ENCODE results near the gene APLF.
"Not testable (repeated sequence)": the region's sequence is repeated elsewhere in the genome, so short reads cannot be mapped to it uniquely, and the experiment has no call there.

Gene APLF

DNA sequence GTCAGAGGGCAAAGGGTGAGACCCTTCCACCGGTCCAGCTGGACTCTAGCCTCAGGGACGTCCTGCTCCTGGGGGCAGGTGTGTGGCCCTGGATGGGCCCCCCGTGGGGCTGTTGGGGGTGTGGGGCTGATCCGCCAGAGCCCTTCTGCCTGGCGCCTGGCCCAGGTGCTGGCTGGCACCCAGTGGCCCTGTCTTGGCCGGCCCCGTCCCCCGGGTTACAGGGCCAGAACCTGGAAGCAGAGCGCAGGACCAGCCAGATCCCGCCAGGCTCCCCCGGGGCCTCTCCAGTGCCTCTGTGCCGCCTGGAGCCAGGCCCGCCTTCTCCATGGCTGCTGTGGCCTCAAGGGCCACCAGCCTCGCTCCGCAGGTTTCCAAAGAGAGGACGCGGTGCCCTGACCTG lies 62.3 kb downstream of the APLF start:
- DNase-seq (ENCODE audit: low read depth), result not testable (repeated sequence)

DNA sequence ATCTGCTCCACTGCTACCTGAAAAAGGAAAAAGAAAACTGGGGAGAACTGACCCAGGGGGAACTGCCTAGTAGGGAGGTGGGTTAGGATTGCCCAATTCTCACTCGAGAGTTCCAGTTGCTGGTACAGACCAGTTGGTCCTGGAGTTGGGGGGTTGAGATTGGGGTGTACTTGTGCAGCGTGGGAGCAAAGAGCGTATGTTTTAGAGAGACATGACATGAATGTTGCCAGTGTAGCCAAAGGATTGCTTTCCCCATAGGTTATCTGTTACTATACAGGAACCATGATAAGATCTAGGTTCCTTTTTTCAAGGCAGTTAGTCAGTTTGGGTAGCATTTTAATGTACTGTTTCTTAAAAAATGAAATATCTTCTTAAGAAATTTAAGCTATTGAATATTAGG lies 68.6 kb downstream of the APLF start:
- DNase-seq (ENCODE audit: low read depth), result no peak

GRCh38 chr2:68537011-68537410 lies 69.6 kb downstream of the APLF start:
- DNase-seq (ENCODE audit: low read depth), result no peak

DNA sequence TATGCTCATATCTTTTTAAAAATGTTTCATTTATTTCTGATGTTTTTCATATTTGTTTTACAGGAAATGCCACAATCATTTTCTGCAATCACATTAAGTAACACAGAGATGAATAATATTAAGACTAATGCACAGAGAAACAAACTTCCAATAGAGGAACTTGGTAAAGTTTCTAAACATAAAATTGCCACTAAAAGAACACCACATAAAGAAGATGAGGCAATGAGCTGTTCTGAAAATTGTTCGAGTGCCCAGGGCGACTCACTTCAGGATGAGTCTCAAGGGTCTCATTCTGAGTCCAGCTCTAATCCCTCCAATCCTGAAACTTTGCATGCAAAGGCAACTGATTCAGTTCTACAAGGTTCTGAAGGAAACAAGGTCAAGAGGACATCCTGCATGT lies 70.4 kb downstream of the APLF start:
- peak; percentile 23 for DNase-seq (ENCODE audit: low read depth)

DNA sequence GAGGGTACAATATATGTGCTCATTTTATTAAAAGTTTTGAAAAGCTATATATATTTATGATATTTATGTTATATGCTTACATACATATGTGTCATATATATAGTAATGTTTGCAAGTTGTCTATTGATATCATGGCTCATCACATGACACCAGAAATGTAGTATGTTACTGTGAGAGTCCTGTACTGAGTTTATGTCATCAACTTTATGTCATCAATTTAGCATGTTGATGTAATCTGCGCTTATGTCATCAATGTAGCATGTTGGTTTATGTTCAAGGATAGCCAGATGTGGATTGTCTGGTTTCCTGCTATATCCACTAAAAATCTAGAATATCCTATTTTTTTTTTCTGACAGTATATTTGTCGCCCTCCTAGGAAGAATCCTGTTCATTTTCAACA lies 77.4 kb downstream of the APLF start:
- DNase-seq (ENCODE audit: low read depth), result no peak

DNA sequence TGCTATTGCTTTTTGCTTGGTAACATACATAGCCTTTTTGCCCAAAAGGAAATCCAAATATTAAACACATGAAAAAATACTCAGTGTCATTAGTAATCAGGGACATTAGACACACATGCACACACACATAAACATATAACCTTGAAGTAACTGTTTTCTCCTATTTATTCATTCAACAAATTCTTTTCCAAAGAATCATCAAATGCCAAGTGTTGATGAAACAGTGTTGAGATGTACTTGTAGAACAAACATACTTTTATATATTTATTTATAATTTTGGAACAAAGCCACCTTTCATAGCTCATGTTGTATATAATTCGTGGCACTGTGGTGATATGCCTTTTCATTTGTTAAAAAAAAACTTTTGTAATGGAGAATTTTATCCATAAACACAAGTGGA lies 81.0 kb downstream of the APLF start:
- DNase-seq (ENCODE audit: low read depth), result peak; percentile 83

- DNase-seq (ENCODE audit: low read depth), result no peak
These were observed 85.7 kb downstream of the APLF start for GRCh38 chr2:68553098-68553497.

DNA sequence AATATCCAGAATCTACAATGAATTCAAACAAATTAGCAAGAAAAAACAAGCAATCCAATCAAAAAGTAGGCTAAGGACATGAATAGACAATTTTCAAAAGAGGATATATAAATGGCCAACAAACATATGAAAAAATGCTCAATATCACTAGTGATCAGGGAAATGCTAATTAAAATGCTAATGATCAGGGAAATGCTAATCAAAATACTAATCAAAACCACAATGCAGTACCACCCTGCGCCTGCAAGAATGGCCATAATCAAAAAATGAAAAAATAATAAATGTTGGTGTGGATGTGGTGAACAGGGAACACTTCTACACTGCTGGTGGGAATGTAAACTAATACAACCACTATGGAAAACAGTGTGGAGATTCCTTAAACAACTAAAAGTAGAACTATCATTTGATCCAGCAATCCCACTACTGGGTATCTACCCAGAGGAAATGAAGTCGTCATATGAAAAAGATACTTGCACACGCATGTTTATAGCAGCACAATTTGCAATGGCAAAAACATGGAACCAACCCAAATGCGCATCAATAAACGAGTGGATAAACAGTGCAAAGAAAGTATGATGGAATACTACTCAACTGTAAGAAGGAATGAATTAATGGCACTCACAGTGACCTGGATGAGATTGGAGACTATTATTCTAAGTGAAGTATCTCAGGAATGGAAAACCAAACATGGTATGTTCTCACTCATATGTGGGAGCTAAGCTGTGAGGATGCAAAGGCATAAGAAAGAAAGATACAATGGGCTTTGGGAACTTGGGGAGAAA lies 88.2 kb downstream of the APLF start:
- DNase-seq (ENCODE audit: low read depth), result not testable (repeated sequence)

GRCh38 chr2:68556381-68556780 lies 89.0 kb downstream of the APLF start:
- peak; percentile 42 for DNase-seq (ENCODE audit: low read depth)

DNA sequence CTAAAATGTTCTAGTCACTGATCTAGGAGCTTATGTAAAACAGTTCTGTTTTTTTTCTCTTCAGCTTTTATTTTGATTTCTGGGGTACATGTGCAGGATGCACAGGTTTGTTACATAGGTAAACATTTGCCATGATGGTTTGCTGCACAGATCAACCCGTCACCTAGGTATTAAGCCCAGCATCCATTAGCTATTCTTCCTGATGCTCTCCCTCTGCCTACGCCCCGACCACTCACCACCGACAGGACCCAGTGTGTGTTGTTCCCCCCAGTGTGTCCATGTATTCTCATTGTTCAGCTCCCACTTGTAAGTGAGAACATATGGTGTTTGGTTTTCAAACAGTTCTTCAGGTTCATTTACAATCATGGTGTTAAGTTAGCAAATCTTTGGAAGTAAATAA lies 91.2 kb downstream of the APLF start:
- no peak for DNase-seq (ENCODE audit: low read depth)

GRCh38 chr2:68559692-68560091 lies 92.3 kb downstream of the APLF start:
- no peak for DNase-seq (ENCODE audit: low read depth)

GRCh38 chr2:68560545-68560944 lies 93.2 kb downstream of the APLF start:
- no peak for DNase-seq (ENCODE audit: low read depth)

- DNase-seq (ENCODE audit: low read depth), result peak; percentile 20
These were observed 94.0 kb downstream of the APLF start for GRCh38 chr2:68561372-68561771.

- no peak for DNase-seq (ENCODE audit: low read depth)
These were observed 95.5 kb downstream of the APLF start for GRCh38 chr2:68562934-68563333.

- DNase-seq (ENCODE audit: low read depth), result no peak
These were observed 97.0 kb downstream of the APLF start for GRCh38 chr2:68564426-68564825.

DNA sequence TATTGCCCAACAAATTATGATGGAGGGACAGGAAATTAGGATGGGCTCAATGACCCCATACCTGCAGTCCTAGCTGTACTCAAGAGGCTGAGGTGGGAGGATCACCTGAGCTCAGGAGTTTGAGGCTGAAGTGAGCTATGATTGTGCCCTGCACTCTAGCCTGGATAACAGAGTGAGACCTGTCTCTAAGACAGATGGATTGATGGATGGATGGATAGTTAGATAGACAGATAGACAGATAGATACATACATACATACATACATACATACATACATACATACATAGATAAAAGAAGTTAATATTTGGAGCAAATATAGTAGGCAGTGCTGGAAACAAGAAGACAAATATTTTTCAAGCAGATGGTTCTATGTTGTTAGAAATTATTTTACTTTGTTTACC lies 97.9 kb downstream of the APLF start:
- no peak for DNase-seq (ENCODE audit: low read depth)

GRCh38 chr2:68565858-68566257 lies 98.5 kb downstream of the APLF start:
- DNase-seq (ENCODE audit: low read depth), result peak; percentile 79

- no peak for DNase-seq (ENCODE audit: low read depth)
These were observed 99.0 kb downstream of the APLF start for GRCh38 chr2:68566362-68566761.

GRCh38 chr2:68568116-68568515 lies 100.7 kb downstream of the APLF start:
- DNase-seq (ENCODE audit: low read depth), result no peak

DNA sequence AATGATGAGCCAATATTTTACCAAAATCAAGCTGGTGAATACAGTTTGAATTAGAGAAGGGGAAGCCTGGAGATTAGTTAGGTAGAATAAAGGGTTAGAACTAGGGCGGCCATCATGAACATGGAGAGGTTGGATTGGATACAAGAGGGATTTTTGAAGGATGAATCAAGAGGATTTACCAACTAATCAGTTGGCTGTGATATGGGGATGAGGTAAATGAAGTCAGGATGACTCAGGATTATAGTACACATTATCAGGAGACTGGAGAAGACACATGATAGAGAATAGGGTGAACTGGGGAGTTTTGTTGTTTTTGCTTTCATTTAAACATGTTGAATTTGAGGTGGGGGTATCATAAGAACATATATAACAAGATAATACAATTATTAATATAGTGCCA lies 102.2 kb downstream of the APLF start:
- DNase-seq (ENCODE audit: low read depth), result peak; percentile 83

- DNase-seq (ENCODE audit: low read depth), result not testable (repeated sequence)
These were observed 103.0 kb downstream of the APLF start for GRCh38 chr2:68570434-68570833.

DNA sequence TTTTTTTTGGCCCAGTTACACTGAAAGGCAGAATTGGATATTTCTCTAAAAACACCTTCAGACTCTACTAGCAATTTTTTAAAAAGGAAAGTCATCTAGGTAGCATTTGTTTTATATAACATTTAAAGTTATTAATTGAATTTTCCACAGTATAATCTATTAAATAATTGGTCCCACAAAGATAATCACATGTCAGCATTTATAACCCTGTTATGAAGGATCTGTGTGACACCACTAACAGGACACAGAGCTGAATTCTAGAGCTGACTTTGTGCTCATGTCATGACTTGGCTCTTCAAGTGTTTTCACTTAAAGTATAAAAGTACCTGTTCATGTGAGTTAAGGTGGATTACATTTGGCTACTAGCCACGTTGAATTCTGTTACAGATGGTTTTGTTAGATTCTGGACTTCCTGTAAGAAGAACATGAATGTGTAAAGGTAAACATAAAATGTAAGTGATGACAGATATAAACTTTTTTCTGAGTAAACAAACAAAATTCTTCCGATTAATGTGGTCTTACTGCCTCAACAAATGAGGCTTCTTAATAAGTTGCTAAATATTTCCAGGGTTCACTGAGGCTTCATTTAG lies 106.9 kb downstream of the APLF start:
- DNase-seq (ENCODE audit: low read depth), result no peak

DNA sequence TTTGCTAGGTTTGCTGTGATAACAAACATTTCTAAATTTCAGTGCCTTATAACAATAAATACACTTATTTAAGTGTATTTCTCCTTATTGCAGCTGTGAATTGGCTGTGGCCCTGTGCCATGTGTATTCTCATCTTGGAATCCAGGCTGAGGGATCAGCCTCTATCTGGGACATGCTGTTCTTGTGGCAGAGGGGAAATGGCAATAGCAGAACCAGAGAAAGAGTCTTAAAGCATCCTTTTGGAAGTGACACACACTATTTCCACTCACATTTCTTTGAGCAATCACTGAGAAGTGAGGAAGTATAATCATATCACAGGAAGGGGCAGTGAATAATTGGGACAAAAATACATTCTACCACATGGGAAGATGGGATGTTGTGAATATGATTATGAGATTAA lies 109.8 kb downstream of the APLF start:
- DNase-seq (ENCODE audit: low read depth), result peak; percentile 64

GRCh38 chr2:68579689-68580088 lies 112.3 kb downstream of the APLF start:
- DNase-seq (ENCODE audit: low read depth), result no peak

Measured in iris pigment epithelial cell (primary cell).